IMR-90 (cell line): Measurements from ENCODE around the gene BOD1. TPM values are rescaled to one million over a fixed set of nuclear protein-coding genes. Genes with fewer than 3 reads are reported as not detected.

Experiments used
- ATAC-seq: fragments of 200-7000 bp; cut with Tn5 transposase; 2 replicates; pipeline ENCODE4 v1.9.1; 2020; ENCODE audit warnings: low read depth, mild to moderate bottlenecking, moderate library complexity
- BruUV-seq: library from RNA; stranded (reverse); fragments of 400-500 nt; replicated peaks from 2 replicates; lab custom pipeline; 2021; lab: Mats Ljungman, UMichigan
- CTCF ChIA-PET: fragments of 300-600 bp; formaldehyde crosslinking; extraction: SDS; loops from one replicate; lab custom pipeline; 2021; ENCODE audit warnings: antibody characterized with exemption; lab: Yijun Ruan, JAX
- POLR2A ChIA-PET: fragments of 300-600 bp; sonication (Branson Sonifier 250); formaldehyde crosslinking; loops from one replicate; lab custom pipeline; 2022; ENCODE audit warnings: antibody characterized with exemption; ENCODE audit not compliant: unreplicated experiment; lab: Charles Lee
- DNase-seq: peaks from one replicate; pipeline ENCODE4 v3.0.0; 2013
- H2AFZ ChIP-seq: replicated peaks from 2 replicates; pipeline ENCODE3; 2013; ENCODE audit warnings: low read length, mild to moderate bottlenecking; ENCODE audit not compliant: poor library complexity
- H2AK5ac ChIP-seq: 2 replicates; pipeline ENCODE4 v1.6.1; 2013; ENCODE audit warnings: low read depth, low read length, inconsistent platforms
- H2AK9ac ChIP-seq: replicated peaks from 2 replicates; pipeline ENCODE3; 2013; ENCODE audit warnings: mild to moderate bottlenecking, low read depth, low read length, moderate library complexity; ENCODE audit not compliant: poor library complexity
- H2BK120ac ChIP-seq: 2 replicates; pipeline ENCODE4 v1.6.1; 2013; ENCODE audit warnings: low read depth, low read length, inconsistent platforms
- H2BK15ac ChIP-seq: 3 replicates; pipeline ENCODE4 v1.6.1; 2013; ENCODE audit warnings: low read depth, low read length, inconsistent platforms
- H2BK20ac ChIP-seq: 2 replicates; pipeline ENCODE4 v1.6.1; 2013; ENCODE audit warnings: low read depth, mild to moderate bottlenecking, inconsistent platforms, low read length, moderate library complexity
- H2BK5ac ChIP-seq: 2 replicates; pipeline ENCODE4 v1.6.1; 2013; ENCODE audit warnings: mild to moderate bottlenecking, low read depth, low read length, inconsistent platforms; ENCODE audit not compliant: poor library complexity, severe bottlenecking
- H3K14ac ChIP-seq: replicated peaks from 2 replicates; pipeline ENCODE4 v1.6.1; 2013; ENCODE audit warnings: low read depth, low read length, inconsistent platforms
- H3K18ac ChIP-seq: 2 replicates; pipeline ENCODE4 v1.6.1; 2013; ENCODE audit warnings: low read depth, low read length, control low read depth
- H3K23ac ChIP-seq: 2 replicates; pipeline ENCODE4 v1.6.1; 2013; ENCODE audit warnings: low read depth, low read length, inconsistent platforms
- H3K27ac ChIP-seq: 2 replicates; pipeline ENCODE4 v1.5.1; 2013; ENCODE audit warnings: mild to moderate bottlenecking, control low read depth, low read length; ENCODE audit not compliant: insufficient read depth
- H3K27me3 ChIP-seq: 2 replicates; pipeline ENCODE4 v1.6.1; 2013; ENCODE audit warnings: low read length; ENCODE audit not compliant: control insufficient read depth, insufficient read depth
- H3K36me3 ChIP-seq: 2 replicates; pipeline ENCODE4 v1.6.1; 2013; ENCODE audit warnings: low read length, mixed read lengths; ENCODE audit not compliant: control insufficient read depth, insufficient read depth
- H3K4ac ChIP-seq: 2 replicates; pipeline ENCODE4 v1.6.1; 2013; ENCODE audit warnings: low read depth, low read length, inconsistent platforms
- H3K4me1 ChIP-seq: 2 replicates; pipeline ENCODE4 v1.6.1; 2013; ENCODE audit warnings: low read length, mixed read lengths; ENCODE audit not compliant: control insufficient read depth, insufficient read depth
- H3K4me2 ChIP-seq: 2 replicates; pipeline ENCODE4 v1.6.1; 2013; ENCODE audit warnings: low read depth, mild to moderate bottlenecking, control low read depth, low read length, moderate library complexity
- H3K4me3 ChIP-seq: 2 replicates; pipeline ENCODE4 v1.5.1; 2013; ENCODE audit warnings: low read depth, mild to moderate bottlenecking, control low read depth, low read length, moderate library complexity; ENCODE audit not compliant: insufficient read depth
- H3K56ac ChIP-seq: 2 replicates; pipeline ENCODE4 v1.6.1; 2013; ENCODE audit warnings: low read length, inconsistent platforms; ENCODE audit not compliant: insufficient read depth; ENCODE audit errors: extremely low read depth
- H3K79me1 ChIP-seq, 2 experiments: 2 replicates each; pipeline ENCODE4 v1.6.1; 2013; ENCODE audit warnings: low read length in 2 of 2, inconsistent platforms in 1 of 2, low read depth in 1 of 2
- H3K9ac ChIP-seq: 2 replicates; pipeline ENCODE4 v1.6.1; 2013; ENCODE audit warnings: low read depth, low read length, control low read depth
- H3K9me1 ChIP-seq: 2 replicates; pipeline ENCODE4 v1.6.1; 2013; ENCODE audit warnings: low read length, inconsistent platforms; ENCODE audit not compliant: insufficient read depth
- H3K9me3 ChIP-seq: 2 replicates; pipeline ENCODE4 v1.6.1; 2013; ENCODE audit warnings: low read length; ENCODE audit not compliant: control insufficient read depth, insufficient read depth
- H4K20me1 ChIP-seq: 2 replicates; pipeline ENCODE4 v1.6.1; 2013; ENCODE audit warnings: low read length, inconsistent platforms; ENCODE audit not compliant: insufficient read depth
- H4K5ac ChIP-seq: 2 replicates; pipeline ENCODE4 v1.6.1; 2013; ENCODE audit warnings: mild to moderate bottlenecking, low read depth, low read length, control low read depth
- H4K8ac ChIP-seq, 2 experiments: 2 replicates each; pipeline ENCODE4 v1.6.1; 2013; ENCODE audit warnings: low read depth in 2 of 2, low read length in 2 of 2, control low read depth in 1 of 2, inconsistent platforms in 1 of 2
- H4K91ac ChIP-seq: 2 replicates; pipeline ENCODE4 v1.6.1; 2013; ENCODE audit warnings: low read depth, low read length, inconsistent platforms; ENCODE audit not compliant: insufficient read depth
- CHD1 ChIP-seq: IDR thresholded peaks from 2 replicates; pipeline ENCODE4 v1.6.1; 2012; ENCODE audit warnings: low read depth, low read length, improper control_type of control experiment
- FOS ChIP-seq: fragments of 150-350 bp; IDR thresholded peaks from 2 replicates; pipeline ENCODE4 v1.6.1; 2016; ENCODE audit warnings: low read depth, low read length
- MAFK ChIP-seq: IDR thresholded peaks from 2 replicates; pipeline ENCODE4 v1.6.1; 2012; ENCODE audit warnings: low read depth, low read length, improper control_type of control experiment
- POLR2A ChIP-seq: IDR thresholded peaks from 2 replicates; pipeline ENCODE4 v1.6.1; 2012; ENCODE audit warnings: mild to moderate bottlenecking, low read depth, low read length
- RCOR1 ChIP-seq: IDR thresholded peaks from 2 replicates; pipeline ENCODE4 v1.6.1; 2012; ENCODE audit warnings: mild to moderate bottlenecking, low read length, improper control_type of control experiment; ENCODE audit not compliant: insufficient replicate concordance
- RFX5 ChIP-seq: IDR thresholded peaks from 2 replicates; pipeline ENCODE4 v1.8.0; 2012; ENCODE audit warnings: low read depth, mild to moderate bottlenecking, low read length, moderate library complexity
- WGBS, 2 experiments: methylation state at CpG; one replicate each; pipeline versions ENCODE4 v1.1.5 to v1.1.7; 2013; ENCODE audit warnings: missing lambda C conversion rate in 2 of 2; ENCODE audit not compliant: insufficient read length in 1 of 2; ENCODE audit errors: extremely low coverage in 2 of 2; 5-methylcytosine and 5-hydroxymethylcytosine counted together
- dilution Hi-C: fragments of 300-500 bp; cut with HindIII; formaldehyde crosslinking; loops from one replicate; pipeline ENCODE4 v1.14.3; 2018; ENCODE audit warnings: low sequenced_read_pairs; ENCODE audit not compliant: unreplicated experiment
- in situ Hi-C: fragments of 300-500 bp; cut with MboI; formaldehyde crosslinking; loops from 3 replicates; pipeline ENCODE4 v1.14.3; 2019; ENCODE audit warnings: low sequenced_read_pairs, inconsistent platforms, mixed read lengths
- intact Hi-C: fragments of 100-400 bp; cut with micrococcal nuclease; formaldehyde crosslinking; loops from 2 replicates; pipeline ENCODE4 v1.10.0; 2022
- polyA plus RNA-seq, 3 experiments: library from polyadenylated mRNA; depleted of rRNA; stranded (reverse); fragments of >200 nt; gene quantifications; 2 replicates each; pipeline ENCODE4 v1.2.3, GENCODE V29; 2012; ENCODE audit warnings: low replicate concordance in 1 of 3
- total RNA-seq: library from RNA; depleted of rRNA; stranded (reverse); fragments of >200 nt; gene quantifications from 2 replicates; pipeline ENCODE4 v1.2.3, GENCODE V29; 2012
- TF ChIP-seq, protein P1 (sequence below): fragments of 150-350 bp; IDR thresholded peaks from 2 replicates; pipeline ENCODE4 v1.6.1; 2016; ENCODE audit warnings: low read depth, mild to moderate bottlenecking, low read length, moderate library complexity, borderline replicate concordance

Gene BOD1
- total and polyA plus RNA-seq, 2 of the 4 experiments (the other 2 are of a cell fraction), result 57.9 to 71.7 TPM

DNA sequence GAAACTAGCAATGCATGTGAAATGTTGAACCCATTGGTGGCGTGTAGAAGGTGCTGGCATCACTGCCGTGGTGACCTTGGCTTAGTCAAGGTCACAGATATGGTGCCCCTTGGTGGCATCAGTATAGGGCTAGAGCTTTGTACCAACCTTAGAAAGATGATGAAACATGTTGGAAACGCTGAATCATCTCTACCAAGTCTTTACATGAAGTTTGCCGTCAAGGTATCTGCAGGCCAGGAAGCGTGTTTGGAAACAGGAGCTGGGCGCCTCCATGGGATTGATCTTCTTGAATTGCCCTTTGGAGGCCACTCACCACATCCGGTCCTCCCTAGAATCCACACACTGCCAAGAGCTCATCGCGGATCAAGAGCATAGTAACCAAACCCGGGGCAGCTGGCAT is 16.9 kb upstream of the BOD1 start:
- H3K79me1 ChIP-seq, result no peaks in the 10 kb centered on the region
- intact Hi-C loops, result no loop called here
- H2BK120ac ChIP-seq, result no peak overlapping the region
- H3K4me1 ChIP-seq, result peaks cover 3% of the 10 kb centered on the region; the same call in 1 of the 2 replicates
- no peaks in the 10 kb centered on the region; the same call in 1 of the 2 replicates for H3K9me1 ChIP-seq
- no peak overlapping the region for H2AK5ac ChIP-seq
- H2BK15ac ChIP-seq, result no peak overlapping the region
- no TSS peak for BruUV-seq
- H3K9ac ChIP-seq, result no peak overlapping the region
- ChIA-PET CTCF (no interaction called here), POLR2A (no interaction called here)
- H3K9me3 ChIP-seq, result no peaks in the 10 kb centered on the region
- no peak overlapping the region for H3K4me3 ChIP-seq
- no peak for ATAC-seq
- in situ Hi-C loops, result no loop called here
- H2AFZ ChIP-seq, result peak overlapping the region; percentile 14
- H2BK20ac ChIP-seq, result no peak overlapping the region
- dilution Hi-C loops, result no loop called here
- H3K36me3 ChIP-seq, result no peaks in the 10 kb centered on the region
- no peak overlapping the region for H2BK5ac ChIP-seq
- no peak overlapping the region for H3K23ac ChIP-seq
- H3K4me2 ChIP-seq, result no peak overlapping the region
- peaks cover 23% of the 10 kb centered on the region for H3K27me3 ChIP-seq
- whole genome bisulfite sequencing, 2 experiments, result 83% methylated on average over 8 of the region's 10 CpGs; no CpG with 5 or more reads in 1 of the 2 experiments
- DNase-seq, result no peak
- no peak overlapping the region for H4K8ac ChIP-seq
- no peak overlapping the region for H3K14ac ChIP-seq
- H3K18ac ChIP-seq, result no peak overlapping the region
- TF ChIP-seq, protein P1, sequence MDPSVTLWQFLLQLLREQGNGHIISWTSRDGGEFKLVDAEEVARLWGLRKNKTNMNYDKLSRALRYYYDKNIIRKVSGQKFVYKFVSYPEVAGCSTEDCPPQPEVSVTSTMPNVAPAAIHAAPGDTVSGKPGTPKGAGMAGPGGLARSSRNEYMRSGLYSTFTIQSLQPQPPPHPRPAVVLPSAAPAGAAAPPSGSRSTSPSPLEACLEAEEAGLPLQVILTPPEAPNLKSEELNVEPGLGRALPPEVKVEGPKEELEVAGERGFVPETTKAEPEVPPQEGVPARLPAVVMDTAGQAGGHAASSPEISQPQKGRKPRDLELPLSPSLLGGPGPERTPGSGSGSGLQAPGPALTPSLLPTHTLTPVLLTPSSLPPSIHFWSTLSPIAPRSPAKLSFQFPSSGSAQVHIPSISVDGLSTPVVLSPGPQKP, result no peak
- TF ChIP-seq POLR2A (no peak), MAFK (no peak), FOS (no peak), RCOR1 (no peak), RFX5 (no peak), CHD1 (no peak)
- no peak overlapping the region for H4K5ac ChIP-seq
- H3K56ac ChIP-seq, result no peak overlapping the region
- H2AK9ac ChIP-seq, result no peak overlapping the region
- H3K4ac ChIP-seq, result no peak overlapping the region
- no peak overlapping the region for H4K91ac ChIP-seq
- H4K20me1 ChIP-seq, result no peaks in the 10 kb centered on the region
- no peak overlapping the region for H3K27ac ChIP-seq
